Middle frontal gyrus (tissue), 1 donor: ENCODE results near the gene CLPTM1L.

ENCODE experiments used
- DNase-seq: peaks from one replicate; pipeline ENCODE4 v3.0.0-alpha.2; 2015; ENCODE audit warnings: low spot score; ENCODE audit errors: extremely low spot score

The CLPTM1L gene

GRCh38 chr5:1315018-1315708, 29.7 kb downstream of the CLPTM1L start:
- DNase-seq: no peak

- no peak for DNase-seq
Measured at GRCh38 chr5:1314564-1314982, 30.3 kb downstream of the CLPTM1L start.

- DNase-seq: no peak
Measured at GRCh38 chr5:1312993-1313833, 31.7 kb downstream of the CLPTM1L start.

GRCh38 chr5:1312206-1312605, 32.7 kb downstream of the CLPTM1L start:
- DNase-seq: no peak

GRCh38 chr5:1311439-1312055, 33.4 kb downstream of the CLPTM1L start:
- DNase-seq: no peak

- no peak for DNase-seq
Measured at GRCh38 chr5:1310118-1310517, 34.8 kb downstream of the CLPTM1L start.

GRCh38 chr5:1304033-1304432, 40.9 kb downstream of the CLPTM1L start:
- DNase-seq: no peak

- no peak for DNase-seq
Measured at GRCh38 chr5:1302258-1302657, 42.6 kb downstream of the CLPTM1L start.

- DNase-seq: no peak
Measured at GRCh38 chr5:1300581-1301083, 44.3 kb downstream of the CLPTM1L start.

GRCh38 chr5:1299961-1300360, 44.9 kb downstream of the CLPTM1L start:
- no peak for DNase-seq

GRCh38 chr5:1299511-1299850, 45.4 kb downstream of the CLPTM1L start:
- no peak for DNase-seq

GRCh38 chr5:1298723-1299510, 46.0 kb downstream of the CLPTM1L start:
- no peak for DNase-seq

- DNase-seq: no peak
Measured at GRCh38 chr5:1298067-1298551, 46.8 kb downstream of the CLPTM1L start.

GRCh38 chr5:1297243-1297642, 47.7 kb downstream of the CLPTM1L start:
- no peak for DNase-seq

- DNase-seq: no peak
Measured at GRCh38 chr5:1295650-1296037, 49.3 kb downstream of the CLPTM1L start.

GRCh38 chr5:1294835-1295649, 49.9 kb downstream of the CLPTM1L start, which contains the start of gene TERT:
TERT (minus strand) TSS chr5:1295068; CDS start chr5:1294989, 79 bp downstream.
- DNase-seq: no peak

- no peak for DNase-seq
Measured at GRCh38 chr5:1294206-1294834, 50.6 kb downstream of the CLPTM1L start.

- DNase-seq: no peak
Measured at GRCh38 chr5:1293416-1294205, 51.3 kb downstream of the CLPTM1L start.

- DNase-seq: no peak
Measured at GRCh38 chr5:1292846-1293415, 52.0 kb downstream of the CLPTM1L start.
